DND-41 (cell line): ENCODE measurements around the gene MPND.

ENCODE experiments used
- CTCF ChIP-seq: IDR thresholded peaks from 2 replicates; pipeline ENCODE4 v1.5.1; 2012; ENCODE audit warnings: borderline replicate concordance, low read length, moderate library complexity, mild to moderate bottlenecking; ENCODE audit not compliant: poor library complexity, severe bottlenecking; ENCODE audit errors: extremely low read depth
- EZH2 ChIP-seq: IDR thresholded peaks from 3 replicates; pipeline ENCODE4 v1.6.1; 2012; ENCODE audit warnings: borderline replicate concordance, low read depth, mild to moderate bottlenecking, moderate library complexity, low read length, inconsistent platforms; ENCODE audit not compliant: severe bottlenecking

GRCh38 chr19:4328243-4328990 is 14.9 kb upstream of the MPND start:
- TF ChIP-seq EZH2 (no peak), CTCF (no peak)
